ENCODE measurements around the gene PRKAR2A.

DNA sequence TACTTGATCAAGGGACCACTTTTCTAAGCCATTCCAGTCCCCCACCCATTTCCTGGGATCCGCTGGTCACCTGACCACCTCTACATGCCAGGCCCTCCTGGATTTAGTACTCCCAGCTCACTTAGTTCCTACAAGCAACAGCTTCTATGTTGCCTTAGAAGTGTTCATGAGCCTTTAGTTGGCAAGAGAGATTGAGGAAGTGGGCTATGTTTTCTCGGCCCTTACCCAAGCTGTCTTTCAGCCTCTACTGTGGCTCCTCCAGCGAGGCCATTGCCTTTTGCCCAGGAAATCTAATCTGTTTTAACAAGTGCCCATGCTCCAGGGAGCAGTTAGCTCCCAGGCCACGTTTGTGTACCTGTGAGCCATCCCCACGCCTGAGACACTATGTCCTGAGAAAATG, 4.5 kb upstream of the PRKAR2A start:
- TF ChIP-seq, protein P1, sequence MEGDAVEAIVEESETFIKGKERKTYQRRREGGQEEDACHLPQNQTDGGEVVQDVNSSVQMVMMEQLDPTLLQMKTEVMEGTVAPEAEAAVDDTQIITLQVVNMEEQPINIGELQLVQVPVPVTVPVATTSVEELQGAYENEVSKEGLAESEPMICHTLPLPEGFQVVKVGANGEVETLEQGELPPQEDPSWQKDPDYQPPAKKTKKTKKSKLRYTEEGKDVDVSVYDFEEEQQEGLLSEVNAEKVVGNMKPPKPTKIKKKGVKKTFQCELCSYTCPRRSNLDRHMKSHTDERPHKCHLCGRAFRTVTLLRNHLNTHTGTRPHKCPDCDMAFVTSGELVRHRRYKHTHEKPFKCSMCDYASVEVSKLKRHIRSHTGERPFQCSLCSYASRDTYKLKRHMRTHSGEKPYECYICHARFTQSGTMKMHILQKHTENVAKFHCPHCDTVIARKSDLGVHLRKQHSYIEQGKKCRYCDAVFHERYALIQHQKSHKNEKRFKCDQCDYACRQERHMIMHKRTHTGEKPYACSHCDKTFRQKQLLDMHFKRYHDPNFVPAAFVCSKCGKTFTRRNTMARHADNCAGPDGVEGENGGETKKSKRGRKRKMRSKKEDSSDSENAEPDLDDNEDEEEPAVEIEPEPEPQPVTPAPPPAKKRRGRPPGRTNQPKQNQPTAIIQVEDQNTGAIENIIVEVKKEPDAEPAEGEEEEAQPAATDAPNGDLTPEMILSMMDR (IDR thresholded peaks at IDR 0.05), result no peak
- TF ChIP-seq POLR2A (IDR thresholded peaks at IDR 0.05), result no peak

Data from body of pancreas (tissue), 4 donors.